HG02870 (cell line): Measurements from ENCODE around the gene PEX6.
"Not testable (repeated sequence)": the region's sequence is repeated elsewhere in the genome, so short reads cannot be mapped to it uniquely, and the experiment has no call there.

Experiments used
- ATAC-seq: cut with Tn5 transposase; IDR thresholded peaks from one replicate; pipeline ENCODE4 v1.9.1; 2021; ENCODE audit warnings: mild to moderate bottlenecking, moderate library complexity; ENCODE audit not compliant: unreplicated experiment

Gene PEX6

DNA sequence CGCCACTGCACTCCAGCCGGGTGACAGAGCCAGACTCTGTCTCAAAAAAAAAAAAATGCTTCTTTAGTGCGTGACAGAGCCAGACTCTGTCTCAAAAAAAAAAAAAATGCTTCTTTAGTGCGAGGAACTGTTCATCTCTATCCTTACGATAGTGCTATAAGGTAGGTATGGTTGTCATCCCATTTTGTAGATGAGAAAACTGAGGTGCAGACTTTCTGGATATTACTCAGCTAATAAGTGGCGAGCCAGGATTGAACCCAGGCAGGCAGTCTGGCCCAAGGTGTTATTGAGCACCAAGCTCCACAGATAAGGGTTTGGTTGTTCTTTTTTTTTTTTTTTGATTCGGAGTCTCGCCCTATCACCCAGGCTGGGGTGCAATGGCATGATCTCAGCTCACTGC is 22.9 kb upstream of the PEX6 start:
- no peak for ATAC-seq

DNA sequence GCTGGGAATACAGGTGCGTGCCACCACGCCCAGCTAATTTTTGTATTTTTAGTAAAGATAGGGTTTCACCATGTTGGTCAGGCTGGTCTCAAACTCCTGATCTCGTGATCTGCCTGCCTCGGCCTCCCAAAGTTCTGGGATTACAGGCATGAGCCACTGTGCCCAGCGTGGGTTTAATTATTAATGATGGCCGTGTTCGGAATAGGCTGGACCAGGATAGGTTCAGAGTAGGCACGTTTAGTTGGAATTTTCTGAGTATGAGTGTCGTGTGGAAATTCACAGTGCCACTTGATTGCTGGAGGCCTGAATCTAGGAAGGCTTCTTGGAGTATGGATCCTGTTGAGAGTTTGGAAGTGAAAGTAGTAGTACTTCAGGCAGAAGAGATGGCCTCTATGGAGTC is 19.2 kb upstream of the PEX6 start:
- ATAC-seq = not testable (repeated sequence)

DNA sequence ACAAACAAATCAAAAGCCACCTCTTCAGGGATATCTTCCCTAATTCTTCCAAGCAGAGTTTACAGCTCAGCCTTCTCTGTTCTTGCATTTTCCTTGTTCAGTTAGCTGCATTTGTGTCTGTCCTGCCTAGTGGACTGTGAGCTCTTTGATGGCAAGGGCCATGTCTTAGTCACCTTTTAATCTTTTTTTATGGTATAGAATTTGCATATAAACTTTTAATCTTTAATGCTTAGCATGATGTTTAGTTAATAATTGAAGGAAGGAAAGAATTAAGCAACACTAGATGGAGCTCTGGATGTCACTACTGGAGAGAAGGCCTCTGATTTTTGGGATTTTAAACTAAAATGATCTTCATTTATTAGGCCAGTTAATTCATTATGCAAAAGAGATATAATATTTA is 17.5 kb upstream of the PEX6 start:
- ATAC-seq = no peak

GRCh38 chr6:42993445-42993844 is 14.5 kb upstream of the PEX6 start:
- no peak for ATAC-seq

DNA sequence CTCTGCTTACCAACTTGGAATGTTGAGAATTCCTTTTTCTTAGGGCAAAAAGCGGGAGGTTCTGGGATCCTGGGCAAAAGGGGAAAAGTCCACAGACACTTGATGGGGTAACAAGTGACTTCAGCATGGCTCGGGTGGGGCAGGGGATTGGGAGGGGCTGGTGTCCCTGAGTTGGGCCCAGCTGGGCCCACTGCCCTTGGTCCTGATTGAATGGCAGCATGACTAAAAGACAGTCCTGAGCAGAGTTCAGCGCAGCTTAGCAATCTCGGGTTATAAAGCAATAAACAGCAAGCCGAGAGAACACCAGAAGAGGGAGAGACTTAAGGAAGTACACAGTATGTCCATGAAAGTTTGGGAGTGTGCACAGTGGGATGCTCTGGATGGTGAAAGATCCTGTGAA is 10.9 kb upstream of the PEX6 start:
- no peak for ATAC-seq

DNA sequence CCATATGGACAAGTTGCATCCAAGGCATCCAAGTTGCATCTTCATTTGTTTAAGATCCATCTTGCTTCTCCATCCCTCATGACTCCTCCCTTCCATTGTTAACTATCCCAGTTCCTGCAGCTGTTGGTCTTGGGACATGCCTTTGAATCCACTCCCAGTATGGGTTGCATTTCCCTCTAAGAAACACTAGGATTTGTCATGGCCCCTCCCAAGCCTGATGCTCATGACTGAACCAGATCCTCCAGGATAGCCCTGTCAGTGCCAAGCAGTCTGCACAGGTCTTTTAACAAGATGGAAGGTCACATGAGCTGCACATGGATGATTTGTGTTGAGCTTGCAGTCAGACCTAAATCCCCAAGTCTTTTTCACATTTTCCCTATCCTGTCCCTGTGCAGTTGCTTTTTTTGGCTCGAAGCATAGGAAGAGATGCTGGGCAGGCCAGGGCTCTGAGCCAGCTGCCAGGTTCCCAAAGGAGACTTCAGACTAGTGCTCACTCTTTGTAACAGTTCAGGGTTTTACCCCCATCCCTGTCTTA is 9.6 kb upstream of the PEX6 start:
- ATAC-seq = no peak

GRCh38 chr6:42987533-42988451 is 8.8 kb upstream of the PEX6 start:
- no peak for ATAC-seq

- no peak for ATAC-seq
These were observed 6.0 kb upstream of the PEX6 start for GRCh38 chr6:42984924-42985475.

- ATAC-seq = peak; percentile 88
These were observed 5.3 kb upstream of the PEX6 start, which contains the start of gene PPP2R5D for GRCh38 chr6:42984001-42984923. PPP2R5D (plus strand) TSS chr6:42984570; CDS start chr6:42984678, 108 bp downstream.

- ATAC-seq = no peak
These were observed 2.9 kb upstream of the PEX6 start for GRCh38 chr6:42981836-42982235.

DNA sequence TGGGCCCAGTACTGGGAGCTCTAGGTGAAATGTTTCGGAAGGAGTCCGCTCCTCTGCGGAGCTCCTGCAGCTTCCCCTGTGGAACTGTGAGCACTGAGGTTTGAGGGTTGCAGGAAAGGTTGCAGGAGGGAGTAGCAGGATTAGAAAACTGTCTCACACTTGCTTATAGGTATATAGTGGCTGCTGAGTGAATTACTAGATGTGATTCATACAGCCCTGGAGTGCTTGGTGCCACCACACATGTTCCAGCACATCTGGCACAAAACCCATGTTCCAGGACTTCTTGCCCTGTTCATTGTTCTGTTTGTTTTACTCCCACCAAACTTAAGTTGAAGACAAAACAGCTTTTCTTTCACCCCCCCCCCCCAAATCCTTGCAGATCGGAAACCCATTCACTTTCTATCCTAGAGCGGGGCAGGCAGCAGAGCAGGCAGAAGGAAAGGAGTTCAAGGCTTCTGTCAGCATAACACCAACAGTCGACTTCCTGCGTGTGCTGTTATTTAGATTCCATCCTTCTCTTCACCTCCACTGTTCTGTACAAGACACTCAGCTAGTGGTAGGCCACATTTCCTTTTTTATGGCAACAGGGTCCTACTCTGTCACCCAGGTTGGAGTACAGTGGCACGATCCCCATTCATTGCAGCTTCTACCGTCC is 669 bp upstream of the PEX6 start:
- no peak for ATAC-seq

GRCh38 chr6:42978487-42978838 is 518 bp downstream of the PEX6 start:
- peak; percentile 24 for ATAC-seq

DNA sequence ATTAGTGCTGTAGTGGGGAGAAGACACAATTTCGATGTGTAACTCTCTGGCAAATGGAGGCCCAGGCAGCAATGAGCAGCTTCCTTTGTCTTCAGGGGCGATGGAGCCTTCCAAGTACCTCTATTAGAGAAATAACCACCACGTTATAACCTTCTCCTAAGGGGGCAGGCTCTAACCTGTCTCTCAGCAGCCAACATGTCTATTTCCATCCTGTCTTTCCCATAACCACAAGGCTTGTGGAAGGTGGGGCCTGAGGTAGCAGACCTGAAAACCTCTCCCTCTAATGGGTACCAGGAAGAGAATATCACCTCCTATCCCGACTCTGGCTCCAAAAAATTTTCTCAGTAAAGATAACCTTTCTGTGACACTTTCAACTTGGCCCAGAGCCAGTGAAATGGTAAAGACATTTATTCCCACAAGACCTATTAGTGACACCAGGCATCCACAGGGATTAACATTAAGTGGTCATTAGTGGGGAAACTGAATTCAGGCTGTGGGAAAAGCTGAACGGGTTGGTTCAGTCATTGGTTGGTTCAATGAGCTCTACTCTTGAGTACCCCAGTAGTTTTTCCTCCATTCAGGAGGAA is 4.0 kb downstream of the PEX6 start:
- no peak for ATAC-seq

GRCh38 chr6:42973926-42974325 is 5.1 kb downstream of the PEX6 start:
- no peak for ATAC-seq

- ATAC-seq = no peak
These were observed 7.1 kb downstream of the PEX6 start for GRCh38 chr6:42971746-42972327.

DNA sequence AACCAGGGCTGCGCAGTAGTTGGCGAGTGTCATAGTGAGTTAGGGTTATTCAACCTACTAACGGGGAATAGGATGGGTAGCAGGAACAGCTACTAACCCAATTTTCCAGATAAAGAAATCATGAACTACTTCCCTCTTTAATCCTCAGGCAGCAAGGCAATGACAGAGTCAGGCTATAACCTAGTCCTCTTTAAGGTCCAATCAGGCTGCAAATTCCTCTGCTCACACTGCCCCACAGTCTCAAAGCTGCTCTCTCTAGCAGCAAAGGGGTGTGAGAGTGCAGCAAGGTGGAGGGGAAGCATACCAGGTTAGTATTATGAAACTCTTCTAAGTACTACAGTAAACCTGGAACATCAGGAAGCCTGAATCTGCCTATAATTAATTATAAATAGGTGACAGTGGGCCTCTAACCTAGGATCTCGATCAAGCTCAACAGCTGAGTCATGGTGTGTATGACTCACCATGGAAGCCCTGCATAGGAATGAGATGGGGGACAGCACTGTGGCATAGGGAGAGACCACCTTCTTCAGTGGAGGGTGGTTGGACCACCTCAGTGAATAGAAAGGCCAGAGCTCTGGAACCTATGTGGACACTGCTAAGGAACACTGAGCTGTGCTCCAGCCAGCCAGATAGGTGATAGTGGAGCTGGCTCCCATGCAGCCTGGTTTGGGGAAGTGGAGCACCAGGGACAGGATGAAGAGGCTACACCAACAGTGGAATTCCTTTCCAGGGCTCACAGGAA is 7.9 kb downstream of the PEX6 start:
- ATAC-seq = no peak

DNA sequence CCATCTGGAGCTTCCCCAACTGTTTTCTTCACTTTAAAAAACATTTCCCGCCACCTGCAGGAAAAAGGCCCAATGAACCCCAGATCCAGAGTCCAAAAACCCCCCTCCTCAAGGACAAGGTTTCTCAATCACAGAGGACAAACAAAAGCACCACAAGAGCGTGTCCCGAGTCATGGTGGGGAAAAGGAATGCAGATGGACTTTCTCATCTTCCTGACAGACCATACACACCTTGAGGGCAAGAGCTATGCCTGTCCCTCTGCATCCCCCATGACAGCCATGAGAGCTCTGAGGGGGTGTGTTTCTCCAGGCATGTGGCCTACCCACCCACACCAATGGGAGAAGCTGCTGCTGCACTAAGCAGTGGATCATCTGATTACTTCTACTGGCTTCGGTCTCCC is 9.0 kb downstream of the PEX6 start:
- no peak for ATAC-seq

GRCh38 chr6:42969431-42969830 is 9.6 kb downstream of the PEX6 start:
- ATAC-seq = no peak

DNA sequence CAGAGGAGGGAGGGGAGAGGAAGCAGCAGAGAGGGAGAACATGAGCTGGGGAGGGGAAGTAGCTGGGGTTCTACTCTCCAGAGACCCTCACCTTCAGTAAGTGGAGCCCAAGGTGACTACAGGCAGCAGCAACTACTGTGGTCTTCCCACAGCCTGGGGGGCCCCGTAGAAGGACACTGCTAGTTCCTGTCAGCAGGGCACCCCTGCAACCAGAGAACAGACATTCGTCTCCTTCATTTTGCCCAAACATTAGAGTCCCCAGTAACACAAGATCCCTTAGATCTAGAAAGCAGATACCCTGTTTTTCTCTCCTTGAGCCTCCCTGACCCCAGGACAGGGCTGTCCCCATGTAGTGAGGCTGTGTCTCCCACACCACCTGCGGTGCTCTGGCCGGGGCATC is 10.2 kb downstream of the PEX6 start:
- no peak for ATAC-seq
